DOHH2 (cell line): ENCODE data around the gene ABAT.

ENCODE experiments used
- H3F3A ChIP-seq: fragments of 200-600 bp; sonication (generic), shearing (Covaris generic); 2 replicates; pipeline ENCODE4 v1.6.0; 2016; ENCODE audit warnings: antibody characterized with exemption, mild to moderate bottlenecking; ENCODE audit not compliant: control insufficient read depth, insufficient read depth
- H3K27ac ChIP-seq: fragments of 200-600 bp; sonication (generic); 2 replicates; pipeline ENCODE4 v1.5.1; 2014; ENCODE audit warnings: low read depth, mild to moderate bottlenecking, low read length, moderate library complexity
- H3K27me3 ChIP-seq: fragments of 200-600 bp; sonication (generic); 2 replicates; pipeline ENCODE4 v1.6.1; 2014; ENCODE audit warnings: mild to moderate bottlenecking, low read length, mixed read lengths; ENCODE audit not compliant: control insufficient read depth
- H3K36me3 ChIP-seq: fragments of 200-600 bp; sonication (generic); 2 replicates; pipeline ENCODE4 v1.6.1; 2014; ENCODE audit warnings: mild to moderate bottlenecking, low read length, moderate library complexity, mixed read lengths; ENCODE audit not compliant: control insufficient read depth
- H3K4me1 ChIP-seq: fragments of 200-600 bp; sonication (generic); 2 replicates; pipeline ENCODE4 v1.6.1; 2014; ENCODE audit warnings: mild to moderate bottlenecking, low read length, mixed read lengths; ENCODE audit not compliant: control insufficient read depth
- H3K4me2 ChIP-seq: fragments of 200-600 bp; sonication (generic); 2 replicates; pipeline ENCODE4 v1.6.0; 2014; ENCODE audit warnings: mild to moderate bottlenecking, low read length, moderate library complexity
- H3K4me3 ChIP-seq: fragments of 200-600 bp; sonication (generic); 2 replicates; pipeline ENCODE4 v1.5.1; 2014; ENCODE audit warnings: mild to moderate bottlenecking, low read length, mixed read lengths
- H3K79me2 ChIP-seq: fragments of 200-600 bp; sonication (generic); 2 replicates; pipeline ENCODE4 v1.6.1; 2014; ENCODE audit warnings: mild to moderate bottlenecking, low read length, mixed read lengths; ENCODE audit not compliant: control insufficient read depth
- H3K9me2 ChIP-seq: fragments of 200-600 bp; sonication (generic); replicated peaks from 2 replicates; pipeline ENCODE4 v1.6.1; 2014; ENCODE audit warnings: mild to moderate bottlenecking, low read length, mixed read lengths; ENCODE audit not compliant: control insufficient read depth
- H3K9me3 ChIP-seq: fragments of 200-600 bp; sonication (generic); 2 replicates; pipeline ENCODE4 v1.6.1; 2014; ENCODE audit warnings: antibody characterized with exemption, low read length, mixed read lengths; ENCODE audit not compliant: control insufficient read depth, insufficient read depth
- H4K20me1 ChIP-seq: fragments of 200-600 bp; sonication (generic); 2 replicates; pipeline ENCODE4 v1.6.0; 2014; ENCODE audit warnings: low read depth, mild to moderate bottlenecking, antibody characterized with exemption, low read length, moderate library complexity; ENCODE audit not compliant: control insufficient read depth, insufficient read depth
- CTCF ChIP-seq: fragments of 200-600 bp; sonication (generic); IDR thresholded peaks from one replicate; pipeline ENCODE4 v1.5.1; 2014; ENCODE audit warnings: antibody characterized with exemption, mild to moderate bottlenecking, low read depth, low read length; ENCODE audit not compliant: poor library complexity, severe bottlenecking
- EZH2phosphoT487 ChIP-seq: fragments of 200-600 bp; sonication (generic); IDR thresholded peaks from 2 replicates; pipeline ENCODE4 v1.6.1; 2017; ENCODE audit warnings: borderline replicate concordance, mild to moderate bottlenecking, antibody characterized with exemption, low read length, moderate library complexity, mixed read lengths

The ABAT gene

GRCh38 chr16:8806272-8806983 lies 132.0 kb downstream of the ABAT start:
- no peaks in the 10 kb centered on the region for H3K4me1 ChIP-seq
- peaks cover 3% of the 10 kb centered on the region; the same call in 1 of the 2 replicates for H4K20me1 ChIP-seq
- H3K9me2 ChIP-seq: no peaks in the 10 kb centered on the region
- peaks cover 89% of the 10 kb centered on the region for H3K36me3 ChIP-seq
- no peak overlapping the region for H3K4me2 ChIP-seq
- H3K27me3 ChIP-seq: no peaks in the 10 kb centered on the region
- 0 out of 2 replicates have a peak, but pooled peaks cover 2% of the 10 kb centered on the region for H3F3A ChIP-seq
- H3K4me3 ChIP-seq: no peak overlapping the region
- H3K27ac ChIP-seq: no peak overlapping the region
- no peak for TF ChIP-seq CTCF
- no peak for TF ChIP-seq EZH2phosphoT487
- H3K79me2 ChIP-seq: peaks cover 61% of the 10 kb centered on the region
- H3K9me3 ChIP-seq: no peaks in the 10 kb centered on the region

GRCh38 chr16:8807189-8807588 lies 132.8 kb downstream of the ABAT start:
- Histone ChIP-seq H3K9me2 (no peaks in the 10 kb centered on the region), H3K4me1 (no peaks in the 10 kb centered on the region), H3F3A (0 out of 2 replicates have a peak, but pooled peaks cover 2% of the 10 kb centered on the region), H3K4me2 (no peak overlapping the region), H3K79me2 (peaks cover 53% of the 10 kb centered on the region), H3K27me3 (no peaks in the 10 kb centered on the region), H3K36me3 (peaks cover 90% of the 10 kb centered on the region), H4K20me1 (peaks cover 3% of the 10 kb centered on the region; the same call in 1 of the 2 replicates), H3K9me3 (no peaks in the 10 kb centered on the region), H3K4me3 (no peak overlapping the region), H3K27ac (no peak overlapping the region)
- TF ChIP-seq CTCF (no peak), EZH2phosphoT487 (no peak)

- Histone ChIP-seq H3K9me2 (no peaks in the 10 kb centered on the region), H3K27me3 (no peaks in the 10 kb centered on the region), H3K4me3 (no peak overlapping the region), H3K27ac (no peak overlapping the region), H3K36me3 (peaks cover 90% of the 10 kb centered on the region), H3K79me2 (peaks cover 45% of the 10 kb centered on the region), H3K4me2 (no peak overlapping the region), H3K4me1 (no peaks in the 10 kb centered on the region), H3F3A (0 out of 2 replicates have a peak, but pooled peaks cover 2% of the 10 kb centered on the region), H4K20me1 (peaks cover 3% of the 10 kb centered on the region; the same call in 1 of the 2 replicates), H3K9me3 (no peaks in the 10 kb centered on the region)
- TF ChIP-seq EZH2phosphoT487 (no peak), CTCF (no peak)
Measured at GRCh38 chr16:8808009-8808408, 133.6 kb downstream of the ABAT start.
